ENCODE results near the gene PLEKHA5. TPM values are rescaled to one million over a fixed set of nuclear protein-coding genes. Genes with fewer than 3 reads are reported as not detected.
A peak's percentile ranks its signal among the peaks of the same experiment; 100 is the strongest.
"Not testable (repeated sequence)": the region's sequence is repeated elsewhere in the genome, so short reads cannot be mapped to it uniquely, and the experiment has no call there.

The PLEKHA5 gene
- total RNA-seq: 1 to 10 TPM; 3.7 to 4.6 TPM

- ATAC-seq (replicated peaks in 1 of 2) (peak; percentile 72 to 74), DNase-seq (peak; percentile 41 to 47)
- Mint-ChIP-seq H3K4me1 (ENCODE audit: low read depth) (peaks cover 25% of the 10 kb centered on the region), H3K4me3 (peak within 1 kb of the TSS; percentile 94), H3K27me3 (ENCODE audit: low read depth) (peaks cover 33% of the 10 kb centered on the region), H3K36me3 (ENCODE audit: insufficient read depth in 2 of 2) (peaks cover 5 to 9% of the 10 kb centered on the region in 2 donors), H3K27ac (peak within 1 kb of the TSS; percentile 92), H3K9me3 (peaks cover 4 to 7% of the 10 kb centered on the region in 2 donors)
Measured at GRCh38 chr12:19129486-19130223, at the start of gene PLEKHA5. TSS of gene PLEKHA5 (plus strand) at chr12:19129733. CDS start at chr12:19129800, 67 bp downstream.

GRCh38 chr12:19080918-19081317 is 48.6 kb upstream of the PLEKHA5 start:
- Mint-ChIP-seq H3K4me1 (ENCODE audit: low read depth) (no peaks in the 10 kb centered on the region), H3K36me3 (ENCODE audit: insufficient read depth in 2 of 2) (no peaks in the 10 kb centered on the region), H3K27me3 (ENCODE audit: low read depth) (no peaks in the 10 kb centered on the region), H3K9me3 (no peaks in the 10 kb centered on the region), H3K27ac (no peak overlapping the region), H3K4me3 (no peak overlapping the region)
- no peak for ATAC-seq (replicated peaks in 1 of 2)
- DNase-seq: no peak

GRCh38 chr12:19082365-19082911 is 47.1 kb upstream of the PLEKHA5 start:
- DNase-seq (no peak), ATAC-seq (replicated peaks in 1 of 2) (peak; percentile 34 to 66)
- no peaks in the 10 kb centered on the region for H3K36me3 Mint-ChIP-seq (ENCODE audit: insufficient read depth in 2 of 2)
- no peak overlapping the region for H3K27ac Mint-ChIP-seq
- no peaks in the 10 kb centered on the region for H3K27me3 Mint-ChIP-seq (ENCODE audit: low read depth)
- H3K4me1 Mint-ChIP-seq (ENCODE audit: low read depth): no peaks in the 10 kb centered on the region
- H3K4me3 Mint-ChIP-seq: no peak overlapping the region
- no peaks in the 10 kb centered on the region for H3K9me3 Mint-ChIP-seq

GRCh38 chr12:19084547-19084946 is 45.0 kb upstream of the PLEKHA5 start:
- no peak for DNase-seq
- Mint-ChIP-seq H3K27ac (no peak overlapping the region), H3K9me3 (no peaks in the 10 kb centered on the region), H3K4me1 (ENCODE audit: low read depth) (no peaks in the 10 kb centered on the region), H3K36me3 (ENCODE audit: insufficient read depth in 2 of 2) (no peaks in the 10 kb centered on the region), H3K27me3 (ENCODE audit: low read depth) (no peaks in the 10 kb centered on the region), H3K4me3 (no peak overlapping the region)
- ATAC-seq (replicated peaks in 1 of 2): no peak

- ATAC-seq (replicated peaks in 1 of 2) (no peak), DNase-seq (no peak)
- H3K4me1 Mint-ChIP-seq (ENCODE audit: low read depth): no peaks in the 10 kb centered on the region
- no peaks in the 10 kb centered on the region for H3K36me3 Mint-ChIP-seq (ENCODE audit: insufficient read depth in 2 of 2)
- no peak overlapping the region for H3K4me3 Mint-ChIP-seq
- H3K27ac Mint-ChIP-seq: no peak overlapping the region
- no peaks in the 10 kb centered on the region for H3K9me3 Mint-ChIP-seq
- H3K27me3 Mint-ChIP-seq (ENCODE audit: low read depth): no peaks in the 10 kb centered on the region
Measured at GRCh38 chr12:19085090-19085489, 44.4 kb upstream of the PLEKHA5 start.

- Mint-ChIP-seq H3K27me3 (ENCODE audit: low read depth) (no peaks in the 10 kb centered on the region), H3K4me1 (ENCODE audit: low read depth) (no peaks in the 10 kb centered on the region), H3K9me3 (no peaks in the 10 kb centered on the region), H3K4me3 (no peak overlapping the region), H3K27ac (no peak overlapping the region), H3K36me3 (ENCODE audit: insufficient read depth in 2 of 2) (no peaks in the 10 kb centered on the region)
- no peak for ATAC-seq (replicated peaks in 1 of 2)
- DNase-seq: no peak
Measured at GRCh38 chr12:19088606-19089005, 40.9 kb upstream of the PLEKHA5 start.

GRCh38 chr12:19092482-19092881 is 37.1 kb upstream of the PLEKHA5 start:
- ATAC-seq (replicated peaks in 1 of 2); H3K27me3 Mint-ChIP-seq (ENCODE audit: low read depth); H3K9me3 Mint-ChIP-seq; H3K4me1 Mint-ChIP-seq (ENCODE audit: low read depth); H3K36me3 Mint-ChIP-seq (ENCODE audit: insufficient read depth in 2 of 2); H3K27ac Mint-ChIP-seq; DNase-seq; H3K4me3 Mint-ChIP-seq: not testable (repeated sequence)

- no peaks in the 10 kb centered on the region for H3K4me1 Mint-ChIP-seq (ENCODE audit: low read depth)
- no peaks in the 10 kb centered on the region for H3K27me3 Mint-ChIP-seq (ENCODE audit: low read depth)
- no peaks in the 10 kb centered on the region for H3K9me3 Mint-ChIP-seq
- H3K4me3 Mint-ChIP-seq: no peak overlapping the region
- no peaks in the 10 kb centered on the region for H3K36me3 Mint-ChIP-seq (ENCODE audit: insufficient read depth in 2 of 2)
- no peak overlapping the region for H3K27ac Mint-ChIP-seq
- ATAC-seq (replicated peaks in 1 of 2): no peak
- no peak for DNase-seq
Measured at GRCh38 chr12:19093218-19093617, 36.3 kb upstream of the PLEKHA5 start.

GRCh38 chr12:19095331-19095730 is 34.2 kb upstream of the PLEKHA5 start:
- Mint-ChIP-seq H3K27me3 (ENCODE audit: low read depth) (no peaks in the 10 kb centered on the region), H3K9me3 (no peaks in the 10 kb centered on the region), H3K27ac (no peak overlapping the region), H3K4me3 (no peak overlapping the region), H3K4me1 (ENCODE audit: low read depth) (no peaks in the 10 kb centered on the region), H3K36me3 (ENCODE audit: insufficient read depth in 2 of 2) (no peaks in the 10 kb centered on the region)
- DNase-seq: no peak
- no peak for ATAC-seq (replicated peaks in 1 of 2)

GRCh38 chr12:19095756-19096480 is 33.6 kb upstream of the PLEKHA5 start:
- Mint-ChIP-seq H3K27ac (no peak overlapping the region), H3K27me3 (ENCODE audit: low read depth) (no peaks in the 10 kb centered on the region), H3K4me3 (no peak overlapping the region), H3K36me3 (ENCODE audit: insufficient read depth in 2 of 2) (no peaks in the 10 kb centered on the region), H3K4me1 (ENCODE audit: low read depth) (no peaks in the 10 kb centered on the region), H3K9me3 (no peaks in the 10 kb centered on the region)
- no peak for ATAC-seq (replicated peaks in 1 of 2)
- no peak for DNase-seq

- Mint-ChIP-seq H3K4me1 (ENCODE audit: low read depth) (no peaks in the 10 kb centered on the region), H3K27ac (no peak overlapping the region), H3K4me3 (no peak overlapping the region), H3K36me3 (ENCODE audit: insufficient read depth in 2 of 2) (no peaks in the 10 kb centered on the region), H3K9me3 (no peaks in the 10 kb centered on the region), H3K27me3 (ENCODE audit: low read depth) (peaks cover 5% of the 10 kb centered on the region)
- no peak for DNase-seq
- ATAC-seq (replicated peaks in 1 of 2): no peak
Measured at GRCh38 chr12:19105463-19105862, 24.1 kb upstream of the PLEKHA5 start.

- Mint-ChIP-seq H3K9me3 (no peaks in the 10 kb centered on the region), H3K36me3 (ENCODE audit: insufficient read depth in 2 of 2) (no peaks in the 10 kb centered on the region), H3K4me1 (ENCODE audit: low read depth) (no peaks in the 10 kb centered on the region), H3K27ac (no peak overlapping the region), H3K4me3 (no peak overlapping the region), H3K27me3 (ENCODE audit: low read depth) (peaks cover 6% of the 10 kb centered on the region)
- ATAC-seq (replicated peaks in 1 of 2) (no peak), DNase-seq (no peak)
Measured at GRCh38 chr12:19107750-19108149, 21.8 kb upstream of the PLEKHA5 start.

- Mint-ChIP-seq H3K27ac (no peak overlapping the region), H3K27me3 (ENCODE audit: low read depth) (peaks cover 6% of the 10 kb centered on the region), H3K9me3 (no peaks in the 10 kb centered on the region), H3K4me1 (ENCODE audit: low read depth) (no peaks in the 10 kb centered on the region), H3K36me3 (ENCODE audit: insufficient read depth in 2 of 2) (no peaks in the 10 kb centered on the region), H3K4me3 (no peak overlapping the region)
- ATAC-seq (replicated peaks in 1 of 2) (no peak), DNase-seq (no peak)
Measured at GRCh38 chr12:19110221-19110940, 19.2 kb upstream of the PLEKHA5 start.
